HG03342 (cell line): ENCODE data around the gene SRBD1.
A peak's percentile ranks its signal among the peaks of the same experiment; 100 is the strongest.

Experiments
- ATAC-seq: cut with Tn5 transposase; IDR thresholded peaks from one replicate; pipeline ENCODE4 v1.9.1; 2021; ENCODE audit warnings: mild to moderate bottlenecking, moderate library complexity; ENCODE audit not compliant: unreplicated experiment

Gene SRBD1

DNA sequence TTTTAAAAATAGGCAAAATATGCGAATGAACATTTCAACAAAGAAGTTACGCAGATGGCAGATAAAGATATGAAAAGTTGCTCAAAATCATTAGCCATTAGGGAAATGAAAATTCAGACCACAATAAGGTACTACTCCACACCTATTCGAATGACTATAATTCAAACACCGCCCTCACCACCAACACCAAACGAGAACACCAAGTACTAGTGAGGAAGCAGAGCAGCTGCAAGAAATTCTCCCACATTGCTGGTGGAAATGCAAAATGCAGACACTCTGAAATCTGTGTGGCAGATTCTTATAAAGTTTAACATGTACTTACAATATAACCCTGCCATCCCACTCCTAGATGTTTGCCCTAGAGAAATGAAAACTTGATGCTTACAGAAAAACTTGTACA, 23.2 kb upstream of the SRBD1 start:
- no peak for ATAC-seq

GRCh38 chr2:45631955-45632354, 20.9 kb upstream of the SRBD1 start:
- no peak for ATAC-seq

DNA sequence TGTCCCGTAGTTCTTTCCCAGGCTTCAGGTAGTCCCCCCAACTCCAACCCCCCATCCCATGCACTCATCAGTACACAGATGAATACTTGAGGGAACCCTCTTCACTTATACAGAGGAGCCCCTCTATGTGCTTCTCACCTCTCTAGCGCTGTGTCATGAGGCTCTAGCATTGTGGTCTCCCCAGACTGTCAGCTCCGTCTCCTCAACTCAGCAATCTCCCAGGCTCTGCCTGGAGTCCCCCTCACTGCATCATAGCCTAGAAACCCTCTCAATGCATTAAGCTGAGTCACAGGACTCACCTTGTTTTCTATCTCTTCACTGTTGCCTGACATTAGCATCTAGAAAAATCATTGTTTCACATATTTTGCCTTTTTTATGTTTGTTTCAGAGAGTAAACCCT, 20.3 kb upstream of the SRBD1 start:
- no peak for ATAC-seq

DNA sequence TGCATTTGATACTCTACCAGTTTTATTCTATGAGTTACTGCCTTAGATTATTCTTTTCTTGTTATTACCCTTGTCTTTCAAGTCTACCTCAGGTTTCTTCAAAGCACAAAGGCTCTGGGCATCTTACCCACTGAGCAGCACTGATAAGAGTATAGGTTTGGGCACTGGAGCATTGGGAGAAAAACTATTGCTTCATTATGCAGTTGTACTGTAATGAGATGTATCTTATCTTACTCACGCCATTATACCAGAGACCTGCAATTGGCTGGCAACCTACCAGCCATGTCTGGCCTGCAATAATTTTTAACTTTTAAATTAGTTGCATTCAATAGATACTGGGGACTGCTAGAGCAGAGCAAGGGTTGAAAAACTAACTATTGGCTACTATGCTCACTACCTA, 18.9 kb upstream of the SRBD1 start:
- ATAC-seq, result no peak

- ATAC-seq, result no peak
Observed at GRCh38 chr2:45627911-45628310, 16.8 kb upstream of the SRBD1 start.

- ATAC-seq, result no peak
Observed at GRCh38 chr2:45626387-45627221, 15.5 kb upstream of the SRBD1 start.

- no peak for ATAC-seq
Observed at GRCh38 chr2:45625824-45626223, 14.8 kb upstream of the SRBD1 start.

DNA sequence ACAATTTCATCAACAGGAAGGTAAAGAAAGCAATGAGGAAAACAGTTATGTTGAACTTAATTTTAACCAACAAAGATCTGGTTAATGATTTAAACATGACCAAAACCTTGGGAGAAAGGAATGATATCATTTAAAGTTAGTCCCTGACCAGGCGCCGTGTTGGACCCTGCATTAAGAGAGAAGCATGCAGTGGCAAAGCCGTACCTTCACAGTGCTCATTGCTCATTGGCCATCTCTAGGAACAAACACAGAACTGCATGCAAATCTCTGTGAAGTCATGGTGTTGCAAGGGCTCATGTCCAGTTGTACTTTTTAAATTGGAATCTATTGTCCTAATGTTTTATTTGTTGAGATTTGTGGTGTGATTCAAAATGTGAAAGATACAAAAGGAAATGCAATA, 12.0 kb upstream of the SRBD1 start:
- ATAC-seq, result no peak

- ATAC-seq, result no peak
Observed at GRCh38 chr2:45622336-45623075, 11.4 kb upstream of the SRBD1 start.

GRCh38 chr2:45617496-45617895, 6.4 kb upstream of the SRBD1 start:
- ATAC-seq, result no peak

- ATAC-seq, result no peak
Observed at GRCh38 chr2:45616658-45617411, 5.8 kb upstream of the SRBD1 start.

- no peak for ATAC-seq
Observed at GRCh38 chr2:45614871-45615415, 3.9 kb upstream of the SRBD1 start.

GRCh38 chr2:45614330-45614729, 3.3 kb upstream of the SRBD1 start:
- ATAC-seq, result no peak

- ATAC-seq, result no peak
Observed at GRCh38 chr2:45612731-45613130, 1.7 kb upstream of the SRBD1 start.

DNA sequence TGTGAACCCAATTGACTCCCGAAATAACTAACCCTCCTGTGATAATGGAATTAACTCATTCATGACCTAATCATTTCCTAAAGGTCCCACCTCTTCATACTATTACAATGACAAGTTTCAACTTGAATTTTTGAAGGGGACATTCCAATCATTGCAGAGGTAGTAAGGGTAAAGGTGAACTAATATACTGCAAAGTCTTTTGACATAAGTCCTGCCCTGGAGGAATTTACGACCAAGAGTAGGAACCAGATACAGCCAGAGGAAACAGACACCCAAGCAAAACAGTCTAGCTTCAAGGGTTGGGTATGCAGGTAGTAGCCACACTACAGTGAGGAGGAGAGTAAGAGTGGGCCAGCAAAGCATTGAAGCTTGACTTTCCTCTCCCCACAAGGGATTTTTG, 1.2 kb upstream of the SRBD1 start:
- no peak for ATAC-seq

- ATAC-seq, result peak; percentile 32
Observed at GRCh38 chr2:45610281-45611019, 617 bp downstream of the SRBD1 start.

GRCh38 chr2:45607701-45608100, 3.4 kb downstream of the SRBD1 start:
- no peak for ATAC-seq

DNA sequence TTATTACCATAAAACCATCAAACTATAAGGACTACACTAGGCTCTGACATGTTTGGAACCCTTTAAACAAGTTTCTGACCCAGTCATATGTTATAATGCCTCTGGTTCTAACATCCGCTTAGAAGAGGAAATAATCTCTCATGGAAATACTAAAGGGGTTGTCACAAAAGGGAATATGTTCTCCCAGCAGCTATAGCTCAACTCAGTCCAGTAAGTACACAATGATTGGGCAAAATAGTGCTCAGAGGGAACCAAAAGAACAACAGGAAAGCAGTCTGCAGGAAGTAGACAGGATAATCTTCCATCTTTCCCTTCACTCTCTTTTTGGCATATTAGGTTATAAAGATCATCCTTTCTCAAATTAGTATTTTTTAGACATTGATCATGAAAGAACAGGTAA, 4.3 kb downstream of the SRBD1 start:
- ATAC-seq, result no peak

DNA sequence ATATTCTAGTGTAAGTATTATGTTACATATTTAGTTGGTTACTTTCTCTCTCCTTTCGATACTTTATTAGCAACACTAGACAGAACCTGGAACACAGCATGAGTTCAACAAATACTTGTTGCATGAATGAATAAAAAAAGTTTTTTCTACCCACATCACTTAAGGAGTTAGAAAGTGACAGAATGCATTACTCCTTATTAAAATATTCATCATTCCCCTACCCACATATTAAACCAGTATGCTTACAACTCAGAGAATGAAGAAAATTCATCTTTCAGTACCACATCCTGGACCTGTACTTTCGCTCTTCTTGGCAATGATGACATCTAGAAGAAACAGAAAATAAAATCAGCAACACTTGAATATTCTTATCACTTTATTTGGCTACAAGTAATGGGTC, 6.0 kb downstream of the SRBD1 start:
- no peak for ATAC-seq

DNA sequence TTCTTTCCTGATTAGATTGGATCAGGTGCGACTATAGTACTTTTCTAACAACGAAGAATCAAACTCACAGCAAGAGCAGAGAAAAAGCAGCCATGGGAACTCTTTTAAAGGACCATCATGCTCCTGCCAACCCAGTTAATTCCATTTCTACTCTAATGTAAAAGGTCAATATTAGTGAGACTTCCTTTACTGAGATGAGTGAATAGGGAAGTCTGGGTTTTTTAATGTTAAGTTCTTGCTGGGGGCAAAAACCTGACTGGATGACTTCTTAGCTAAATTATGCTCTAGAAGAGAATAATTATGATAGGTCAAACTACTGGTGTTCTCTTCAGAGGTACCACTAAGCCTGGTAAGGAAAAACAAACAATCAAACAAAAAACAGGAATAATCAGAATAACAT, 8.4 kb downstream of the SRBD1 start:
- no peak for ATAC-seq

DNA sequence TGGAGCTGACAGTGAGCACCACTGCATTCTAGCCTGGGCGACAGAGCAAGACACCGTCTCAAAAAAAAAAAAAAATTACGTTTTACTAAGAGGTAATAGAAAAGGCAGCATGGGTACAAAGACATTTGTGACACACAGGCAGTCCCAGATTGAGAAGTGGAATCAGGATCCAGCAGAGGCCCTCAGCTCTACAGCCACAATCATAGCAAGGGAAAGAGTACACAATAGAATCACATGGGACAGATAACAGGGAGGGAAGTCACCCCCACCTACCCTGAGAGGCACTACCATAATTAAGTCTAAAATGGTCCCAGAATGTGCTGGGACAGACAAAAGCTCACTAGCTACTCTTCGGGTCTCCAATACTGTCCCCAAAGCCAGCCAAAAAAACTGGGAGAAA, 12.5 kb downstream of the SRBD1 start:
- ATAC-seq, result no peak
